ENCODE data around the gene ANK2. TPM values are rescaled to one million over a fixed set of nuclear protein-coding genes. Genes with fewer than 3 reads are reported as not detected.

Gene ANK2
- total RNA-seq, 4 donors from 2014 or later: 13.7 to 47.4 (median 30.5) TPM

GRCh38 chr4:113314426-113314825 is 265.0 kb downstream of the ANK2 start:
- in situ Hi-C loops (cut with MboI; ENCODE audit: low pct_ligation_motif_present in 1 of 4, low pct_unique_long_range_greater_than_20kb in 1 of 4, low sequenced_read_pairs in 3 of 4): no loop called here
- WGBS, 2 donors (ENCODE audit: low coverage in 1 of 2): 85 to 86% methylated on average over 3 of the region's 3 CpGs

GRCh38 chr4:113316879-113317278 is 267.4 kb downstream of the ANK2 start:
- WGBS, 2 donors (ENCODE audit: low coverage in 1 of 2): 59 to 71% methylated on average over 3 to 4 of the region's 4 CpGs
- no peak overlapping the region for H3K4me3 ChIP-seq
- no peaks in the 10 kb centered on the region for H3K4me1 ChIP-seq
- no peaks in the 10 kb centered on the region for H3K27me3 ChIP-seq
- in situ Hi-C loops (cut with MboI; ENCODE audit: low pct_ligation_motif_present in 1 of 4, low pct_unique_long_range_greater_than_20kb in 1 of 4, low sequenced_read_pairs in 3 of 4): no loop called here
- no peak for TF ChIP-seq POLR2A (IDR thresholded peaks at IDR 0.05)
- TF ChIP-seq EP300 (IDR thresholded peaks at IDR 0.05; ENCODE audit: low read depth): no peak
- TF ChIP-seq POLR2AphosphoS5 (IDR thresholded peaks at IDR 0.05): no peak
- no peak for TF ChIP-seq CTCF (IDR thresholded peaks at IDR 0.05)
- intact Hi-C loops (cut with DNase I; ENCODE audit: low total_unique reads): no loop called here
- no peaks in the 10 kb centered on the region for H3K36me3 ChIP-seq
- peak overlapping the region in 1 of 4 donors; percentile 10 for H3K27ac ChIP-seq
- DNase-seq: no peak
- no peaks in the 10 kb centered on the region for H3K9me3 ChIP-seq

More at GRCh38 chr4:113314426-113314825, 265.0 kb downstream of the ANK2 start:
- no peaks in the 10 kb centered on the region for H3K9me3 ChIP-seq
- no peaks in the 10 kb centered on the region for H3K4me1 ChIP-seq
- H3K4me3 ChIP-seq: no peak overlapping the region
- DNase-seq: no peak
- TF ChIP-seq EP300 (IDR thresholded peaks at IDR 0.05; ENCODE audit: low read depth) (no peak), POLR2AphosphoS5 (IDR thresholded peaks at IDR 0.05) (no peak), CTCF (IDR thresholded peaks at IDR 0.05) (no peak), POLR2A (IDR thresholded peaks at IDR 0.05) (no peak)
- H3K27ac ChIP-seq: no peak overlapping the region
- H3K36me3 ChIP-seq: no peaks in the 10 kb centered on the region
- intact Hi-C loops (cut with DNase I; ENCODE audit: low total_unique reads): no loop called here
- H3K27me3 ChIP-seq: no peaks in the 10 kb centered on the region

GRCh38 chr4:113317523-113317922 is 268.1 kb downstream of the ANK2 start:
- WGBS, 2 donors (ENCODE audit: low coverage in 1 of 2): 94% methylated on average over 5 of the region's 5 CpGs
- peak overlapping the region in 1 of 4 donors; percentile 10 for H3K27ac ChIP-seq

GRCh38 chr4:113322736-113323135 is 273.3 kb downstream of the ANK2 start:
- no peak overlapping the region for H3K4me3 ChIP-seq
- TF ChIP-seq POLR2AphosphoS5 (IDR thresholded peaks at IDR 0.05) (no peak), CTCF (IDR thresholded peaks at IDR 0.05) (no peak), EP300 (IDR thresholded peaks at IDR 0.05; ENCODE audit: low read depth) (no peak), POLR2A (IDR thresholded peaks at IDR 0.05) (no peak)
- H3K9me3 ChIP-seq: no peaks in the 10 kb centered on the region
- intact Hi-C loops (cut with DNase I; ENCODE audit: low total_unique reads) (no loop called here), in situ Hi-C loops (cut with MboI; ENCODE audit: low pct_ligation_motif_present in 1 of 4, low pct_unique_long_range_greater_than_20kb in 1 of 4, low sequenced_read_pairs in 3 of 4) (no loop called here)
- WGBS, 2 donors (ENCODE audit: low coverage in 1 of 2): 92 to 93% methylated on average over 5 of the region's 5 CpGs
- H3K27me3 ChIP-seq: no peaks in the 10 kb centered on the region
- H3K27ac ChIP-seq: no peak overlapping the region
- DNase-seq: no peak
- H3K4me1 ChIP-seq: peaks cover 0 to 11% (median 0%) of the 10 kb centered on the region in 4 donors
- no peaks in the 10 kb centered on the region for H3K36me3 ChIP-seq

More at GRCh38 chr4:113317523-113317922, 268.1 kb downstream of the ANK2 start:
- no peak for DNase-seq
- Histone ChIP-seq H3K36me3 (no peaks in the 10 kb centered on the region), H3K27me3 (no peaks in the 10 kb centered on the region), H3K4me3 (no peak overlapping the region), H3K4me1 (no peaks in the 10 kb centered on the region), H3K9me3 (no peaks in the 10 kb centered on the region)
- TF ChIP-seq POLR2AphosphoS5 (IDR thresholded peaks at IDR 0.05) (no peak), CTCF (IDR thresholded peaks at IDR 0.05) (no peak), EP300 (IDR thresholded peaks at IDR 0.05; ENCODE audit: low read depth) (no peak)
- intact Hi-C loops (cut with DNase I; ENCODE audit: low total_unique reads): no loop called here
- in situ Hi-C loops (cut with MboI; ENCODE audit: low pct_ligation_motif_present in 1 of 4, low pct_unique_long_range_greater_than_20kb in 1 of 4, low sequenced_read_pairs in 3 of 4): no loop called here
